Activated CD4-positive, alpha-beta T cell treated with anti-CD3 and anti-CD28 coated beads, Interleukin-10, Interleukin-2, amounts not matched to agents 100 ng/mL and 50 ng/mL, durations not matched to agents 16 hours and 8 hours (primary cell): Measurements from ENCODE around the gene CCDC154.

Experiments used
- DNase-seq: peaks from one replicate; pipeline ENCODE4 v3.0.0-alpha.2; 2020

CCDC154 gene

DNA sequence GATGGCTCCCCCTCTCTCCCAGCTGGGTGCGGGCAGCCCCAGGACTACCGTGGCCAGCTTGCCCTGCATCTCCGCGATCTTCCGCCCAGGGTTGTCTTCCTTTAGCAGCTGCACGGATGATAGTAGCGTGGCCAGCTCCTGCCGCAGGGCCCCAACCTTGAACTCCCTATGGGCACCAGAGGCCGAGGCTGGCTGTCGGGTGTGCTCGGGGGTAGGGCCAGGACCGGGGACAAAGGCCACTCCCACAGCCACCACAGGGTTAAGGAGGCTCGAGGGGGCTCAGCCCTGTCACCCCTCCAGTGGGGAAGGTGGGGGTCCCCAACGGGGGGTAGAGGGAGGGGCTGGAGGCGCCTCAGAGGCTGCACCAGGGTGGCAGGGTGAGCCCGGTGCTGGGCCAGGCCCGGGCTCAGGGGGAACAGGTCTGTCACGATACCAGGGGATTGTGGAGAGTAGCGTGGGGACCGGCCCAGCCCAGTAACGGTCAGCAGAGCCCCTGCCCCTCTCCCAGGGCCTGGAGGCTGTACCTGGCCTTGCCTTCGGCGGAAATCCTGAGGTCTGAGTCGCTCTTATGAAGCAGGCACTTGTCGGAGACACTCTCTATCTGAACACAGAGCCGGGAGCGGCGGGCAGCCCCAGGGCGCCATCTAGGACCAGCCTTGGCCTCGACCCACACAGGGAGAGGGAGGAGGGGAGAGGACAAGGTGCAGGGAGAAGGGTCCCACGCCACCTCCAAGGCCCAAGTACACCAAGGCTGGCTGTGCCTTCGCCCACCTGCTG is 8.2 kb downstream of the CCDC154 start:
- DNase-seq: no peak

DNA sequence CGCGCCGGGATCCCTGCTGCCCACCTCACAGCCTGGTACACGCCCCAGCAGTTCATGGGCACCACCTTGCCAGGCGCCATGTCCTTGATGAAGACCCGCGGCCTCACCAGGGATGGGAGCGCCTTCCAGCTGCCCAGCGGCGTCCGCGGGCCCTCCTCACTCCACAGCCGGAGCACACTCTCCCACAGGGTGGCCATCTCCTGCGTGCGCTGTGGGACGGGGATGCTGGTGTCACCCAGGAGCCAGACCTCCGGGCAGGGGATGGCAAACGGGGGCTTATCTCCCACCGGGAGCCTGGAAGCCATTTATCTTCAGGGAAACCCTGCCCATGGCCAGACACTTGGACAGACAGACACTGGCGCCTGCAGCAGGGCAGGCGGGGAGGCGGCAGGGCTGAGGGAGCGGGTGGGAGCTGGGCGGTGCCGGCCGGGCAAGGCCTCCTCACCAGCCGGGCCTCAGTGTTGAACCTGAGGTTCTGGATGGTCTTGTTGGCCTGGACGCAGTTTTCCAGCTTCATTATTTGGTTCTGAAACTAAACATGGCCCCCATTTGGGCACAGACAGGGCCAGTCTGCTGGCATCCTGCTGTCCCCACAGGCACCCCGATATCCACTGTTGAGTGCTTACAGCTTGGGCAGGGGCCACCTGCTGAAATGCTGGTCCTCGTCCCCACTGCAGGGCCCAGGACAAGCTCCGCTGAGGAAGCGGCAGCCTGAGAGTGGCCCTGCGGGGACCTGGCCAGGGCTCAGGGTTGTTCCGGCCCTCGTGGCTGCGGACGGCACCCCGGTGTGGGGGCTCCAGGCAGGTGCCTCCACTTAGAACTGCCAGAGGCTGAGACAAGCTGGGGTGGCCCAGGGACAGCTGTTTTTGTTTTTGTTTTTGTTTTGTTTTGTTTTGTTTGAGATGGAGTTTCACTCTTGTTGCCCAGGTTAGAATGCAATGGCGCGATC is 9.4 kb downstream of the CCDC154 start:
- DNase-seq: no peak

DNA sequence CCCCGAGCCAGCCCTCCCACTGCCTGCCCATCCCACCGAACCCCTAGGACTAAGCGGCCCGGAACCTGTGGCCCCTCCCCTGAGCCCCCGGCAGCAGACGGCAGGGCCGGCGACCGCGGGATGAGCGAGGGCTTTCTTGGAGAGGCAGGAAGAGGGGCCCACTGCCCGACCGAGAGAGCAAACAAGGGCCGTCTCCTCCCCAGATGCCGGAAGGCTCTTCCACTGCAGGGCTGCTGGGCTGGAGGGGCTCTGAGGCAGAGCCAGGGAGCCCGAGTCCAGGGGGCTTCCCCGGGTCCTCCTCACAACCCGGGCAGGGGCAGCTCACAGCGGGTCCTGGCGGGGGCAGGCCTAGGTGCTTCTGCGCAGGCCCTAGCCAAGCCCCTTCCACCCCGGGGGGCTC is 10.6 kb downstream of the CCDC154 start:
- no peak for DNase-seq

DNA sequence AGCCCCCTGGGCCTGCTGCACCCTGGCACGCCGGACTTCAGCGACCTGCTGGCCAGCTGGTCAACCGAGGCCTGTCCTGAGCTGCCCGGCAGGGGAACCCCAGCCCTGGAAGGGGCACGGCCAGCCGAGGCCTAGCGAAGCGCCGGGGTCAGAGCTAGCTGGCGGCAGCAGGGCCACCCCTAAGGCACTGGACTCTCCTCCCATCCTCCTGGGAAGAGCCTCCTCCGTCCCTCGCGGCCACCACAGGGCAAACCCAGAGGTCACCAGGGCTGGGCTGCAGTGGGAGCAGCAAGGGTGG is 11.1 kb downstream of the CCDC154 start:
- no peak for DNase-seq

DNA sequence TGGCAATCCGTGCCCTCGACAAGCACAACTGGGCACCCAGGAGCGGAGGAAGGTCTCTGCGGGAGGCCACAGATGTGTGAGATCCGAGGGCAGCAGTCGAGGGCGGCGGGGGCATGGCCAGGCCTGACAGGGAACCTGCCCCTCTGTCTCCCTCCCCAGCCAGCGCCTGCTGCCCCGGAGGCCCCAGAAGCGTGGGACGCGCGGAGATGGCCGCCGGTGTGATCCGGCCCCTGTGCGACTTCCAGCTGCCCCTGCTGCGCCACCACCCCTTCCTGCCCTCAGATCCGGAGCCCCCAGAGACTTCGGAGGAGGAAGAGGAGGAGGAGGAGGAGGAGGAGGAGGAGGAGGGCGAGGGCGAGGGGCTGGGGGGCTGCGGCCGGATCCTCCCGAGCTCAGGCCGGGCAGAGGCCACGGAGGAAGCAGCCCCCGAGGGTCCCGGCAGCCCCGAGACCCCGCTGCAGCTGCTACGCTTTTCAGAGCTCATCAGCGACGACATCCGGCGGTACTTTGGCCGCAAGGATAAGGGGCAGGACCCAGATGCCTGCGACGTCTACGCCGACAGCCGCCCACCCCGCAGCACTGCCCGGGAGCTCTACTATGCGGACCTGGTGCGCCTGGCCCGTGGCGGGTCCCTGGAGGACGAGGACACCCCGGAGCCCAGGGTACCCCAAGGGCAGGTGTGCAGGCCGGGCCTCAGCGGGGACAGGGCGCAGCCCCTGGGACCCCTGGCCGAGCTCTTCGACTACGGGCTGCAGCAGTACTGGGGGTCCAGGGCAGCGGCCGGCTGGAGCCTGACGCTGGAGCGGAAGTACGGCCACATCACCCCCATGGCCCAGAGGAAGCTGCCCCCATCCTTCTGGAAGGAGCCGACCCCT is 11.7 kb downstream of the CCDC154 start:
- no peak for DNase-seq

DNA sequence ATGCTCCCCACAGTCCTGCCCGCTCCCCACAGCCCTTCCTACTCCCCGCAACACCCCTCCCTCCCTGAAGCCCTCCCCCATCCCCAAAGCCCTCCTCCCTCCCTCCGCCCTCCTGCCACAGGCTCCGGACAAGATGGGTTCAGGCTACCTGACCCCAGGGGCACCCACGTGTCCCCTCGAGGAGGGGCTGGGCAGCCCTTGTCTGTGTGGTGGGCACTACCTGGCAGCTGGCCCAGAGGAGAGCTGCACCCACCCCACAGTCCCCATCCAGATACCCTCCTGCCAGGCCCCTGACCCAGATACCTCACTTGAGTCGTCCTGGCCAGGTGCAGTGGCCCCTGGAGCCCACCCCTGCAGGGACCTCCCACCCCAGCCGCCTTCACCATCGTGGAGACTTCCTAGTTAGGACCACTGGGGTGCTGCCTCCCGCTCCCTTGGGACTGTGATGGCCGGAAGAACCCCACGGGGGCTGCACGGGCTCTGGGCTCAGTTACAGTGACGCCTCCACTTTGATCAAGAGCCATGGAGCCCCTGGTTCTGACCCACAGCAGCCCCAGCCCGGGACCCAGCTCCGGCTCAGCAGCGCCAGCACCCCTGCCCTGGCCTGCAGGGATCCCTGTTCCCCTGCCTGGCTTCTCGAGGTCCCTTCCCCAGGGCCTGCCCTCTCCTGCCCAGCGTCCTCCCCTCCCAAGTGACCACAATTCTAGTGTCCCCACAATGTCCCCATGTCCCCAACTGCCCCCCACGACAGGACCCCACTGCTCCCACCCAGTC is 12.7 kb downstream of the CCDC154 start:
- DNase-seq: no peak

DNA sequence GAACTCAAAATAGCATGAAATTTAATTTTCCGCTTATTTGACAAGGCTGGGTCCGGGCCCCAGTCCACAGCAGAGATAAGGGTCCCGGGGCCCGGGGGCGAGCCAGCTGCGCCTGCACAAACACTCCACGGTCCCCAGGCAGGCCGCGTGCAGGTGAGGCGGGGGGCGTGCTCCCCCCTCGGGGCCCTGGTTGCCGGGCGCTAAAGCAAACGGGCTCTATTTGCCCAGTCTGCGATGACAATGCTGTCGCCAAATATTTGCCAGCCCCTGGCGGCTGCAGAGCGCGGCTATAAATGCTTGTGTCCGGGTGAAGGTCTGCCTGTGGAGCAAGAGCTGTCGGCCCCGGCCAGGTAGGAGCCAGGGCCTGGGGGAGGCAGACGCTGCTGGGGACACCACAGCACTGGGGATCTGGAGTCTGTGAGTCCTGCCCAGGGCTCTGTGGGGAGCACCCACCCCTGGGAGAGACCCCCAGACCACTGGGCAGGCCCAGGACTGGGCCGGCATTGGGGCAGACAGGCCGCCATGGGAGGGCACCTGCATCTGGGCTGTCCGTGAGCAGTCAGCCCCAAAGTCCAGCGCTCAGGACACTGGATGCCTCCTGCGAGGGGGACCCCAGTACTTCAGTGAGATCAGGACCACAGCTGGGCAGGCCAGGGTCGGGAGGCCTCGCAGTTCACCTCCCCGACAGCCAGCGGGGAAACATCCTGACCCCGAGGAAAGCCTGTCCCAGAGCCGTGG is 13.4 kb downstream of the CCDC154 start, which contains the start of gene PERCC1:
PERCC1 (plus strand) TSS at position 320 of the 738 bp plus-strand sequence. CDS start 1,516 bp downstream, outside the sequence.
- DNase-seq: no peak

DNA sequence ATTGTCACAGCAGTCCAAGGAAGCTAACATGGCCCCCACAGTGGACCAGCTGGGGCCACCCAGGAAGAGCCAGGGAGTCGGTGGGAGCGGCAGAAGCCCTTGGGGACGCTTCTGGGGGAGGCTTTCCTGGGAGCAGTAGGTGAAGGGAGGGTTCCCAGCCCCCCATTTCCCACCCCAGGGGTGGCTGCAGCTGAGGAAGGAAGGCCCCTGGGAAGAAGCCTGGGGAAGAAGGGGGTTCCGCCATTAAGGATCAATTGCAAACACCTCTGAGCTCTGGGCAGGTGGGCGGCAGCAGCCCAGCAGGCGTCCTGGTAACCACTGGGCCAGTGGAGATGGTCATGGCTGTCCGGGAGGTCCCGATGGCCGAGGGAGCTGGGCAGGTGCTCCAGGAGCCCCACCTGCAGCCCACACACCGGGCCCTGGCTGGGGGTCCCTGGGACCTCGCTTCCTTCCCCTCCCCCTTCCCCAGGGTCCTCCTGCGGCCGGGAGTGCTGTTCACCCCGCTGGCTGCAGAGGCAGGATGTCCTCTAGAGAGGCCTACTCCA is 14.1 kb downstream of the CCDC154 start:
- no peak for DNase-seq

DNA sequence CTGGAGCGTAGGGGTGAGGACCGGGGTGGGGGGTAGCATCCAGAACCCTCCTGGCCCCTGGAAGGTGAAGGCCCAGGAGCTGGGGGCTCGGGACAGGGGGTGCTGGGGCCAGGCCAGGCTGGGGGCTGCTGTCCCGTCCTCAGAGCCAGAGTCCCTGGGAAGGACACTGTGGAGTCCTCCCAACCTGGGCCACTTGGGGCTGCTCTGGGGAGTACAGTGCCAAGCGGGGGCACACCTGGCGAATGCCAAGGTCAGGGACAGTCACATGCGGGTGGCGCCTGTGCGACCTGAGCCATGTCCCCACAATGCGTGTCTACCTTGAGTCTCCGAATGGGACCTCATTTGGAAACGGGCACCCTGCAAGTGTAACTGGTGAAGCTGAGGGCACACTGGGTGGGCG is 14.7 kb downstream of the CCDC154 start:
- DNase-seq: no peak

DNA sequence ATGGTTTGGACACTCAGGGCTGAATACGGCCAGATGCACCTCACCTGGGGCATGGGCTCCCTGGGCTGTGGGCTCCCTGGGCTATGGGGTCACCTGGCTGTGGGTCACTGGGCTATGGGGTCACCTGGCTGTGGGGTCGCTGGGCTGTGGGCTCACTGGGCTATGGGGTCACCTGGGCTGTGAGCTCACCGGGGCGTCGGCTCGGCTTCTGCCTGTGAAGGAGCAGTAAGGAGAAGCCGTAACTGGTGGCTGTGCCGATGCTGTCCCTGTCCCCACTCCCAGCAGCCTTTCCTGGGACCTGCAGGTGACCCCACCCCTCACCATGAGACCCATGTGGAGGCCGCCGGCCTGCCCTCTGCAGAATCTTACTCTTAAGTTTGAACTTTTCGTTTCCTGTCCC is 15.3 kb downstream of the CCDC154 start:
- DNase-seq: no peak

DNA sequence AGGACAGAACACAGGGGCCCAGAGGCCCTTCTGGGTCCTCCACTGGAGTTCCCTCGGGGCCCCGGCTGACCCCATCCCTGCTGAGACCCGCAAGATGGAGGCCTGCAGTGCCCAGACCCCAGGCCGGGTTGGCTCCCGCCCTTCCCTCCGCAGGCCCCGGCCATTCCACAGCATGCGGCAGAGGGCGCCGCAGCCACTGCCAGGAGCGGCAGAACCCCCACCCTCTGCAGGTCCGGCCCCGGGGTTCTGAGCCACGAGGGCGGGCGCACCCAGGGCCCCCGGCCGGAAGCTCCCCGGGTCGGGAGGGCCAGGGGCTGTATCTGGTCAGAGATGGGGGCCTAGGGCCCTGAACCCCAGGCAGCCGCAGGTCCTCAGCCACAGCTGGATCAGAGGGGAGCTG is 15.8 kb downstream of the CCDC154 start:
- DNase-seq: peak; percentile 58

DNA sequence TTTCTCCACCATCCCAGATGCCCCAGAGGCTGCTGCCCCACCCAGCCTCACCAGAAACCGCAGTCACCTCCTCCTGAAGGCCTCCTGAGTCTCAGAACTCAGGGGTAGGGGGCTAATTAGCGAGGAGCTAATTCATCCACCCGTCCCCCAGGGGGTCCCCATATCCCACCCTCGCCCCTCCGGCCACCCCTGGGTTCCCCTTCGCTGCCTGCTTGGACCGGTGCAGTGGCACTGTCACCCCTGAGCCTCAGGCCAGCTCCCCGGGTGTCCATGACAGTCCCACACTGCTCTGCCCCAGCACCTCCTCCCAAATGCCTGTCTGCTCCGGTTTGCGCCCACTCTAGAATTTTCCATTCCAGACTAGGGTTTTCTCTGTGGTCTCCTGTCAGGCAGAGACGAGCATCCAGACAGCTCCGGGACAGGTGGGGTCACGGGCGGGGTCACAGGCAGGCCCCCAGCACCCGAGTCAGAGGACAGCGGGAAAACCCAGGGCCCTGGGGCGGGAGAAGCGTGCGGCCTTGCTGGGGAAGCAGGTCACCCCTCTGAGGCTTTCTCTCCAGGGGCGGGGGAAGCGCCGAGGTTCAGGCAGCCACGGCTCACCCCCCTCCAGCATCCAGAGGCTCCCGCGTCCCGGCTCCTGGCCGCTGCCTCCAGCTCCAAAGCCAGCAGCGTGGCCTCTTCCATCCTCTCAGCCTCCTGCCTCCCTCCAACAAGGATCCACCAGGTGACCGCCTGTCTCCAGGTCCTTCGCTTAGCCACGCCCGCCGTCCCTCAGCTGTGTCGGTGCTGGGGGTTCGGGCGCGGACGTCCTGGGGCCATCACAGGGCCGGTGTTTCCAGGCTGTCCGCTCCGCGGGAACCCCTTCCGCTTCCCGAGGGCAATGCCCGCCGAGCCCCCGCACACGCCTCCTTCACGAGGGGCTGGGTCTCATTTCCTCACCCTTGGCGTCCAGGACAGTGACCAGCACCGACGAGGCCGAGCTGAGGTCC is 16.6 kb downstream of the CCDC154 start:
- DNase-seq: no peak

DNA sequence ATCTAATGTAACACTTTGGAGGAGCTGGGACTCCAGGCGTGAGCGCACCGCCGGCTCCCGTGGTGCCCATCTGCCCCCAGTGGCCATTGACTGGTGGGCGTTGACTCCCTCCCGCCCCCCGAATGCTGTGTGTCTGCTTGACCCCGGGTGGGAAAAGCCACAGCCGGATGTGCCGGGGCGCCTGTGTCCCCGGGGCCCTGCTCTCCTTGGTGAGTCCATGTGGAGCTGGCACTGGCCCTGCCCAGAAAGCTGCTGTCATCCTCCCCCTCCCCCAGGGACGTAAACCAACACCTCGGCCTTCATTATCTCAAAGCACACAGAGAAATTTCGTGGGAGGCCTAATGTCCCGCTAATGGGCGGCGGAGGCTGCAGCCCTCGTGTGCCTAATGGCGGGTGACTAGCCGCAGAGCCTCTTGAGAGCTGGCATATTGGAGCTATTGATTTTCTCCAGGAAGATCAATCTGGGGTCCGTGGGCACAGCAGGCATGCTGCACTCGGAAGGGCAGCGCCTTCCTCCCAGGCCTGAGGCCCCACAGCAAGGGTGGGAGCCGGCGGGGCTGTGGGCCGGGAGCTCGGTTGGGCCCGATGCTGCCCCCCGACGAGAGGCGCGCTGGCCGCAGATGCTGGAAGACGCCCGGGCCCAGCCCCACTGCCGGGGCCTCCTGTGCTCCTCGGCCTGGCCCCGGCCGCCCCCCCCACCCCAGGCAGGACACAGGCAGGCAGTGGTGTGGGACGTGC is 17.5 kb downstream of the CCDC154 start:
- no peak for DNase-seq

DNA sequence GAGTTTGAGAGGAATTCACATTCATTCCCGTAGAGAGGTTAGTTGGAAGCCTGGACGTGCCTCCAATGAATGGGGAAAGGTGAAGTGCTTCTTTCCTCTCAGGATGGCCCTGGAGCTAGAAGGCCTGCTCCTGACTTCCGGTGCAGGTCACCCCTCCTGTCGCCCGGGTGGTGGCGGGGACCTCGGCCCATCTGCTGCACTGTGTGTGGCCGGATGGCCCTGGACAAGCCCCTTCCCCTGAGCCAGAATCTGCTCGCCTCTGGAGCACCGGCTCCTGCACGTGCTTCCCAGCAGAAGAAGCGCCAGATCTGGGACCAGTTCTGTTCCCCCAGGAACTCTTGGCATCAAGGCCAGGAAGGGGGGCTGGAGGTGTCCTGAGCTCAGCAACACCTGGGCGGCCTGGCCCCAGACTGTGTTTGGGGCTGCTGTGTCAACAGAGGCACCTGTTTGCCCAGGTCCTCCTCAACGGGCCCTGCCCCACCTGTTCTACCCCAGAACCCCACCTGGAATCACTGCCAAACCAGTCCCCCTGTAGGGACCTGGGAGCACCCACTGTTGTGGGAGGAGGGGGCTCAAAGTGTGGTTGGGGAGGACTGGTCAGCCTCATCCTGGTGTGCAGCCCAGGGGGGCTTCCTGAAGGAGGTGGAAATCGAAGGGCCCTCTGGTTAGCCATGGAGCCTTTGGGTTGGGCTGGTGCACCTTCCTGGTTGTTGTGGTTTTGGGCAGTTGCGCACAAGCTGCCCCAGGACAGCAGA is 18.6 kb downstream of the CCDC154 start:
- DNase-seq: no peak

DNA sequence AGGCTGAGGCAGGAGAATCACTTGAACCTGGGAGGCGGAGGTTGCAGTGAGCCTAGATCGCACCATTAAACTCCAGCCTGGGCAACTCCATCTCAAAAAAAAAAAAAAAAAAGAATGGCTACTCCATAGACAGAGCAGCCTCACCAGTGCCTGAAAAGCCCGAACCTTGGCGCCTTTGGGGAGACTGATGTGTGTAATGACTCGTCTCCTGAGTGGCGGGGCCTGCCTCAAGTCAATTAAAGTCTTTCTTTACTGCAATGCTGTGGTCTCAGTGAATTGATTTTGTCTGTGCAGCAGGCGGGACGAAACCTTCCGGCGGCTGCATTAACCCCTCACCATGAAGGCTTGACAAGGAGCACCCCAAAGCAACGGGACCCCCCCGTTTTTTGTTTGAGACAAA is 20.3 kb downstream of the CCDC154 start:
- DNase-seq: no peak

DNA sequence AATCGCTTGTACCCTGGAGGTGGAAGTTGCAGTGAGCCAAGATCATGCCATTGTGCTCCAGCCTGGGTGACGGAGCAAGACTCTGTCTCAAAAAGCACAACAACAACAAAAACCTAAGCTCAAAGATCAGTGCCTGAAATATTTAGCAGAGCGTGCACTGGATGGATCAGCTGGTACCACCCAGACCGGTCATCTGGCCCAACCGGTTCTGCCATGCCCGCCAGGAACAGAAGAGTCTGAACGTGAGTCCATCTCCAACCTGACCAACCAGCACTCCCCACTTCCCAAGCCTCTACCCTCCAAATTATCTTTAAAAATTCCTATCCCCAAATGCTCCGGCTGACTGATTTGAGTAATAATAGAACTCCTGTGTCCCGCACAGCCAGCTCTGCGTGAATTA is 22.3 kb downstream of the CCDC154 start:
- no peak for DNase-seq

DNA sequence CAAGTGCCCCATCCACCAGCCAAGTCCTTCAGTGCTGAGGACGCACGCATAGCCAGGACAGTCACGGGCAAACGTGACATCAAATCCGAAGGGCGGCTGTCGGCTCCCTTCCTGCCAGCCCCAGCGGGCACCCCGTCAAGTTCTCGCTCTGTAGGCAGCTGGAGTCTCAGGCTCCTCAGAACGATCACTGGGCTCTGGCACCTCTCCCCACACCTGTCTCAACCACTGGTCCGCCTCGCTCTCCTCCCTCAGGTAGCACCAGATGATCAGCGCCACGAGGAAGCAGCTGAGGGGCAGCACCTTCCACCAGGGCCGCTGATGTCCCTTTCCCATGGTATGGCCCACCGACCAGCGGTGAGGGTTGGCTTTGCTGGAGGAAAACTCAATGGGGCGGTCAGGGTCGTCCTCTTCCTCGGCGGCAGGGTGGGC is 24.2 kb downstream of the CCDC154 start:
- peak; percentile 10 for DNase-seq

DNA sequence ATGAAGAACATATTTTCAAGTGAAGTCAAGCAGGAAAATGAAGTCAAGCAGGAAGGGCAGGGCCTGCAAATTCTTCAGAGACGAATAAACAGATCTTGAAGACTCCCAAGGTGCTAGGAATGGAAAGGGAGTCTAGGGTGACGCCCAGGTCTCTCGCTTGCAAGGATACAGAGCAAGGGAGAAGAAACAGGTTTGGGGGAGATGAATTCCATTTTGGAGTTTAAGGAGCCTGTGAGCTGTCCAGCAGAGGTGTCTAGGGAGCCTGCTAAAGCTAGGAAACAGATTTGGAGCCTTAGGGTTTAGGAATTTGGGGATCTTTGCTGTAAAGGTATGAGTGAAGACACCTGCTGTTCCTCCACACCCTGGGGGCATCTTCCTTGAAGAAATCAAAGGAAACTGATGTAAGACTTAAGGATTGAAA is 27.8 kb downstream of the CCDC154 start:
- no peak for DNase-seq
